Measurements from ENCODE around the gene LYRM1.

The LYRM1 gene

GRCh38 chr16:20871941-20872815 lies 28.4 kb upstream of the LYRM1 start:
- DNase-seq = no peak

GRCh38 chr16:20873331-20873730 lies 27.2 kb upstream of the LYRM1 start:
- DNase-seq = no peak

- DNase-seq = no peak
Observed at GRCh38 chr16:20874088-20874581, 26.4 kb upstream of the LYRM1 start.

DNA sequence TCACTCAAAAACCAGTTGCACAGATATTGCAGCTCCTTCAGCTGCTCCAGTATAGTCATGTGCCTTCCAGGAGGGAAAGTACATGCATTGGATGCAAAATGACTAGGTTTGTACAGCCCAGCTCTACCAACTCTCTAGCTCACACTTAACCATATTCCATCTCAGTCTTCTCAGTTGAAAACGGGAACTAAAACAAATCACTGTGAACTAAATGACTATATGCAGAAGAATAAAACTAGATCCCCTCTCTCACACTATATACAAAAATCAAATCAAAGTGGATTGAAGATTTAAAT lies 25.3 kb upstream of the LYRM1 start:
- no peak for DNase-seq

- DNase-seq = peak in 4 of 56 donors; percentile 6 to 15 (median 9)
Observed at GRCh38 chr16:20878682-20879147, 21.9 kb upstream of the LYRM1 start.

DNA sequence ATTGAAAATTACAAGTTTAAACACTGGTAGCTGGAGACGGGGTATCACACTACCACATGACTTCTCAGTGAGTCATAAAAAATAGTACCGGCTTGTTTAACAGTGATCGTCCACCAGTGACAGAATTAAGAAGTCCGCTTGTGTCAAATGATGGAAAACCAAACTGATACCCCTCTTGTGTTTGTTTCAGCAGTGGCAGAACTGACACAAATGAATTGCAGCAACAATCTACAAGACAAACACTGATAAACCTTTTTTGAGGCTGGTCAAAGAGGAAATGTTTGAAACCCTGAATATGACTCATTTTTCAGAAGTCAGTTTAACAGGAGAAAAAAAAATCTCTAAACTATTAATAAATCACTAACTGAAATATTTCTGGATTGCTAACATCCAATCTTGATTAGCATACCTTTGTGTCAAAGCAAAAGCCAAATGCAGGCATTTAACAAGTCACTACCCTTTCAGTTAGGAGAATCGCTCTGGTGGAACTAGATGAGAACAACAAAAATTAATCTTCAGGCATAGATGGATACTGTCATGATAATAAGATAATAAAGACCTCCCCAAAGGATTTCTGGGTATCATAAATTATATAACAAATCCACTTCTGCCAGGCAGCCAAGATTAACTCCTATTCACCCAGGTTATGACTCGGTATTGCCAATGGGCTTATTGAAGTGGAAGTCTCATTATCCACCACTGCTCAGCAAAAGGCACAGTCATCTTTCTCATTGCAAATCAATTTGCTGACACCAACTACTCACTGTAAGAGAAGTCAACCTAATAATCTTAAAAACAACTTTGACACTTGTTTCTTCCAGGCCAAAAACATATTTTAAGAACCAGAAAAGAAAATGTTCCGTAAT lies 21.2 kb upstream of the LYRM1 start:
- no peak for DNase-seq

DNA sequence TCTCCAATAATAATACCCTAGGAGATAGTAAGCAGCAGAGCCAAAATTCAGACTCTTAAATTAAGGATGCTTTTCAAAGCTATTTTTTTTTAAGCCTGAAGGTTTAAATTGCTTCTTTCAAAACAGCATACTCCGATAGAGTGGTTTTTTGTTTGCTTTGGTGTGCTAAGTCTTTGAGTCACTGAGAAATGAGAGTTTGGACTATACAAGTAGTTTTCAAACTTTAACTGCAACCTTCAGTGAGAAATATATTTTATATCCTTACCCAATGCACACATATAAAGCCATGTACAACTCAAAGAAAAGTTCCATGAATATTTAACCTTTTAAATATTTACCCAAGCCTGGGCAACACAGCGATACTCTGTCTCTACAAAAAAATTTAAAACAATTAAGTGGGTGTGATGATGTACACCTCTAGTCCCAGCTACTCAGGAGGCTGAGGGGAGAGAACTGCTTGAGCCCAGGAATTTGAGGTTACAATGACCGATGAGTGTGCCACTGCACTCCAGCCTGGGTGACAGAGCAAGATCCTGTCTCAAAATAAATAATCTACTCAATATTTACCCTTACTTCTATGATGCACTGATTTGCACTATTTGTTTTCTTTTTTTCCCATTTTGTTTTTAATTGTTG lies 19.6 kb upstream of the LYRM1 start:
- DNase-seq = no peak

DNA sequence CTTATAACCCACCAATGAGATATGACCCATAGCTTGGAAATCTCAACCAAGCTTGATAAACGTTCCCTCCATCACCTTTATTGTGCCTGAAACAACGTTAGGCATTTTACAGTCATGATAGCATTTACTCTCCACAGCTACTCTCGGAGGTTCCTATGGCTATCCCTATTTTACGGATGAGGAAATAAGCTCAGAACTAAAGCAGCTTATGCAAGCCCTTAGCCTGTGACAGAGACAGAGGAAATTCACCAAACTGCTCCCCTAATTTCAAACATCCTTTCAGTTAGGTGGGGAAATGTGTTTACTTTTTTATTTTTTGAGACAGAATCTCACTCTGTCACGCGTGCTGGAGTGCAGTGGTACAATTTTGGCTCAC lies 19.1 kb upstream of the LYRM1 start:
- DNase-seq = no peak

DNA sequence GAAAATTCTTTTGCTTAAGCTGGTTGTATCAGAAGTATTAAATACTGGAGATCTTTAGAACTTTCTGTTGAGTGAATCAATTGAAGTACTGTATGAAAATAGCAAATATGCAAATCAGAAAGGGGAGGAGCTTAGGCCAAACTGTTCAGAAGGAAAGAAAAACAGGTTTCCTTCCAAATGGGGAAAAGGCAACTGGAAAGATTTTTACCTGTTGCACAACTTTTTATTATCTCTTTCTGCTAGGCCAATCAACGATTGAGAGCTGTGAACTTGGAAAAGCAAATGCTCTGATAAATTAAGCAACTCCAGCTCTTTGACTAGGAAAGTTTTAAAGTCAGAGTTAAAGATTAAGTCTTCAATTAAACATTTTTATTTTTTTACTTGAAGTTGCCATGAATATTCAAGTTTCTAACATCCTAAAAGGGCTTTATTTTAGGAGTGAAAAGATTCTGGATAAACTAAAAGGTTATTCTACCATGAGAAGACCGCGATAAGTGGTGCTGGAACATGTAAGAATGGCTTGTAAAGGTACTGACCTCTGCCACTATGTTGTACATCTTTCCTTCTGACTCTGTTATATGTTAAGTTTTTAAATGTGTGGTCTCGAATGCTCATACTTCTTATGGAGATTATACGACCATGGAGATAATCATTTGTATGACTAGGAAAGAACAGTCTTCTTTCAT lies 16.9 kb upstream of the LYRM1 start:
- DNase-seq = no peak

DNA sequence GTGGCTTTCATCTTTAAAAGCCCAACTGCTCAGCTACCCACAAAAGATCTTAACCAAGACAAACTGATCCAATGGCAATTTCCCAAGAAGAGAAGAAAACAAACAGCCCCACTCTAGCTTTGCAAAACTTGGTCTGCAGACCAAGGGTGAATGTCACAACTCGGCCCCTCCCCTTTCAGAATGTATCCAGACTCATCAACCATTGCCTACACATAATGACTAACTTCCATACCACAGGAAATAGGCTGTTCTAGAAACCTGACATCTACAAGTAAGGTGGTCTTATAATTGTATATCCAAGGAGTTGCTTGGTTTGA lies 16.4 kb upstream of the LYRM1 start:
- no peak for DNase-seq

GRCh38 chr16:20886320-20886719 lies 14.3 kb upstream of the LYRM1 start:
- DNase-seq = no peak

DNA sequence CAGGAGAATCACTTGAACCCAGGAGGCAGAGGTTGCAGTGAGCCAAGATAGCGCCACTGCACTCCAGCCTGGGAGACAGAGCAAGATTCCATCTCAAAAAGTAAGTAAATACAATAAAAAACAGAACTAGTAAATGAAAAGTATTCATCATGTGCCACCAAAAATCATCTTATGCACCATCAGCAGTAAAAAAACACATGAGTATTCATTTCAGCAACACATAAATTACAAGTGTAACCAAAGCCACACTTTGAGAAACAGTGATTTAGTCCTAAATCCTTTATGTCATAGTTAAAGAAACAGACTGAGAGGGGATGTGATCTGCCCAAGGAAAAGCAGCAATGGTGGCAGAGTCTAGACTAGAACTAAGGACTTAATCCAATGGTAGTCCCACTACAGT lies 13.4 kb upstream of the LYRM1 start:
- no peak for DNase-seq

DNA sequence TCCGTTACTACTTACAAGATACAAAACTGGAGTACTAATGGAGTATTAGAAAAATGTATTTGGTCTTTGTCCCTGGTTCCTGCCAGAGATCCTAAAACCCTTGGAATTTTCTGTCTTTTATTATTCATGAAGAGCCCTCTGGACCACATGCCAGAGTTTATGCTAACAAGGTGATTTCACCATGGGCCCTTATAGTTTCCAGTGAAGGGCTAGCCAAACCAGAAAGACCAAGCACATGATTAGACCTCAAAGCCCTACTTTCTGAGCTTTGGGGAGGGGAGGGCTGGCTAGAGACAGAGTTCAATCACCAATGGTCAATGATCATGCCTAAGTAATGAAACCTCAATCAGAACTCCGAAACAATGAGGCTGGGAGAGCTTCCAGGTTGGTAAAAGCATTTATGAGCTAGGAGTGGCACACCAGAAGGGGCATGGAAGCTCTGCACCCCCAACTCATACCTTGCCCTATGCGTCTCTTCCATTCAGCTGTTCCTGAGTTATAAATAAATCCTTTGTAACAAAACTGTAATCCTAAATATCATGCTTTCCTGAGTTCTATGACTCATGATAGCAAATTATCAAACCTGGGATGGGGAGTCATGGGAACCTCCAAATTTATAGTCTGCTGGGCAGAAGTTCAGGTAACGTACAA lies 10.8 kb upstream of the LYRM1 start:
- DNase-seq = no peak

- no peak for DNase-seq
Observed at GRCh38 chr16:20894388-20894787, 6.2 kb upstream of the LYRM1 start.

DNA sequence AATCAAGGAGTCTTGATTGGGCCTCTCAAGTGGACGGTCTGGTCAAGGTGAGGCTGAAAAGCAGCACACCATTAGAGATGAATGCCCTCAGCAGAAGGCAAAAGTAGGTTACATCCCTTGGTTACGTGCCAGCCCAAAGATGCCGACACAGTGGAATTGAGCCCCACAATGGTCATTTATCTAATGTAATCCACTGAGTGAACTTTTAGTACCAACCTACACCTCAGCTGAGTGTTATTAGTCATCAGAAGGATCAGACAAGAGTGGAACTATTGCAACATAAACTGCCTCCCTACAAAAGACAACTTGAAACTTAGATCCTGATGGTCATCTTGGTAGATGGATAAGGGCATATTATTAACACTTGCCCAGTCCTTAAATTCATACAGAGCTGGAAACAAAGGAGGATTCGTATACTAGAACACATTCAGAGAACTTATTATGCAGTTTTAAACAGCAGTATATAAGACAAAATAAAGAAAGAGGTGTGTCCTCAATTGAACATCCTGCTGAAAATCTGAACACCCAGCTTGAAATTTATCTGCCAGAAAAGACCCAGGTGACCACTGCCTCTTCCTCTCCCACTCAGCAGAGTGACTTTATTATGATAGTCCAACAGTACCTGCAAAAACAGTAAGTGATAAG lies 3.2 kb upstream of the LYRM1 start:
- peak in 2 of 56 donors; percentile 6 to 10 for DNase-seq

DNA sequence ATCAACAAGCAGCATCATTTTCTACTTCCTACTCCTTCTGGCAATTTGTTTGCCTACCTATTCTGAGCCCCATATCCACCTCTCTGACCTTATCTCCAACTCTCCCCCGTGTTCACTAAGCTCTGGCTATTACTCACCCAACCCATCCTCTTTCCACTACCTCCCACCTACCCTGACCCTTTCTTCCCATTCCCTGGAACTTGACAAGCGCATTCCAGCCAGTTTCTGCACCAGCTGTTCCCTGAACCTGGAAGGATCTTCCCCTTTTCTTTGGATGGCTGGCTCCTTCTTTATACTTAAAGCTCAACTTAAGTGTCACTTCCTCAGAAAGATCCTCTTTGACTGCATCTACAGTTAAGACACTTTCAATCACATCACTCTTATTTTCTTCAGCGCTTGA lies 2.6 kb upstream of the LYRM1 start:
- DNase-seq = no peak

GRCh38 chr16:20899071-20899470 lies 1.5 kb upstream of the LYRM1 start:
- no peak for DNase-seq

DNA sequence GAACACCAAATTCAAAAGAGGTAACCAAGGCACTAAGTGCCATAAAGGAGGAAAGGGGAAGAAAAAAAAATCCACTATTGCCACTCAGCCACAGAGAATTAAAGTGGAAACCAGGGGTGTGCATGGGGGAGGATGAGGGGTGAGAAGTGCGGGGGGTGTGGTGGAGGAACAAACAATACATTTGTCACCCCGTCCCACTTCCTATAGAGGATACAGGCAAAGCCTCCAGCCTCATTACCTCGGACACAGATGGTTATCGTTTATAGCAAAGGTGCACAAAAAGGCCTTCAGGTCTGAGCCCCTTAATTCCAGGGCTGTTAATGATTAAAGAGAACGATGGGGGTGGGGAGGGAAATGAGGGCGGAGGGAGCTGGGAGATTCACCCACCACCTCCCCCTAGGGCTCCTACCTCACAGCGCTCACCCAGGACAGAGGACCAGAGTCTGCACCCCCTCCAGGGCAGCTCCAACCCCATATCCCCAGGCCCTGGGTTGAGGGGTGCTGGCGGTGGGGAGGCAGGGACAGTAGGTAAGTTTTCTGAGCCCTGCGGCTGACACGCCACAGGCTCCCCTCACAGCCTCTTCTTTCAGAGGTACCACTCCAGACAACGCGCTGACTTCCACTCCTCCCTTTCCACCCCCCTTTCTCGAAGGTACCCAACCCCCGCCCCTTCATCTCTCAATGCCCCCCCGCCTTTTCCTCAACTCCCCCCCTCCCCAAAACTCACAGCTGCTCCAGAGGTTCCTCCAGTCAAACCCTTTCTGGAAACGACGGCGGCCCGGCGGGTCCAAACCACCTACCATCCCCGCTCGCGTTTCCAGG lies 883 bp upstream of the LYRM1 start:
- DNase-seq = peak in 15 of 56 donors; percentile 22 to 75 (median 56)

DNA sequence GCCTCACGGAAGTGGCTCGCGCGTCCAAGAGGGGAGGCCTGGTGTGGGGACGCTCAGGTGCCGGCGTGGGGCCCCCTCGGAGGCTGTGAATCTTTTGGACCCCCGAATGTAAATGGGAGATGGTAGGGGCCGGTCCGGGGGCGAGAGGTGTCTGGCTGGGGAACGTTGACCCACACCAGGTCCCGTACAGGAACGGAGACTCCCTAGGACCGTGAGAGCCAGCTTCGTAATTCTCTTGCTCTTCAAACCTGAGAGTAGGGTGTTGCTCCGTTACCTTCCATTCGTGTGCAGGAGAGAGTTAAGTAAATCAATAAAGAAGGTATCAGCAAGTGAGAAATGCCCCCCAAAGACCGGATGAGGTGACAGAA lies 481 bp downstream of the LYRM1 start:
- DNase-seq = peak in 1 of 56 donors; percentile 58
